ENCODE results near the gene CNST. TPM values are rescaled to one million over a fixed set of nuclear protein-coding genes. Genes with fewer than 3 reads are reported as not detected.
A peak's percentile ranks its signal among the peaks of the same experiment; 100 is the strongest.

CNST gene
- total and polyA plus RNA-seq, 2 of the 13 experiments (the other 11 are each of a cell fraction or from before 2014, with no cell fraction given), result 6.3 to 12.4 TPM

DNA sequence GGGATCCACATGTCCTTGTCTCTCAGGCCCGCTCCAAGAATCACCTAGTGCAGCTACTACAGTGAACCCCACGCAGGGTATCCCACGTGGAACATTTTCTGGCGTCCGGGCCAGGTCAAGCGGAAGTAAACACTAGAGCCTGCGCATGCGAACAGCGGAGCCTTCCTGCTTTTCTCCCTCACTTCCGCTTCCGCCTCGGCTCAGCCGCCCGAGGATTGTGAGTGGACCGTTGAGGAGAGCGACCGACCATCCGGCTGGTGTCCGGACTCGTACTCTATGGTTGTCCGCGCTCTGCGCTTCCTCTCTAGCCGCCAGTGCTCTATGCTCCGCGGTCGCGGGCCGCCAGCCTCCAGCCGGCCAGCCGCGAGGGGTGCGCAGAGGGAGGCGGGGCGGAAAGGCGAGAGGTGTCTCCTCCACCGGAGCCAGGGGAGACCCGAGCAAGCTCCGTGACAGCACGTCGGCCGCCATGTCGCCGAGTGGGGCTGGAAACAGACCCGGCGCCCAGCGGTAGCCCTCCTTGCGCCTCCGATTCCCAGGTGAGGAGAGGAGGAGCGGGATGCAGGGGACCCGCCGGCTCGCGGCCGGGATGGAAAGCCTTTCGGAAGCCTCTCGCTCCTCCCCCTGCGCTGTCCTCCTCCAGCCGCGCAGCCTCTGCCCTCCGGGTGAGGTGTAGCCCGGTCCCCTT, at the start of gene CNST, which contains the start of gene TFB2M (continued):
- TF ChIP-seq ZNF598 (CRISPR knock-in tag; IDR thresholded peaks at IDR 0.05; ENCODE audit: borderline replicate concordance), result no peak
- peak; percentile 53; the same call in 1 of the 2 replicates for TF ChIP-seq PITX1 (CRISPR knock-in tag; IDR thresholded peaks at IDR 0.05)
- no peak for TF ChIP-seq DBP (CRISPR knock-in tag; IDR thresholded peaks at IDR 0.05; ENCODE audit: not compliant biosample characterization)
- peak; percentile 96 for TF ChIP-seq ELF4 (CRISPR knock-in tag; IDR thresholded peaks at IDR 0.05; ENCODE audit: borderline replicate concordance)
- TF ChIP-seq ZNF552 (CRISPR knock-in tag; IDR thresholded peaks at IDR 0.05; ENCODE audit: borderline replicate concordance), result no peak; the same call in 1 of the 2 replicates
- TF ChIP-seq MTA3 (CRISPR knock-in tag; IDR thresholded peaks at IDR 0.05), result no peak
- TF ChIP-seq MNT (IDR thresholded peaks at IDR 0.05), result peak; percentile 97
- no peak for TF ChIP-seq HNRNPUL1 (IDR thresholded peaks at IDR 0.05; ENCODE audit: low read depth, low read length)
- TF ChIP-seq ZNF883 (CRISPR knock-in tag; IDR thresholded peaks at IDR 0.05; ENCODE audit: not compliant biosample characterization), result peak; percentile 34
- TF ChIP-seq BHLHE40 (IDR thresholded peaks at IDR 0.05; ENCODE audit: low read length), result no peak
- TF ChIP-seq ZNF761 (CRISPR knock-in tag; conservative IDR thresholded peaks at IDR 0.05), result peak; percentile 57; the same call in 1 of the 2 replicates
- 0 out of 2 replicates have a peak, but pooled peaks have one; percentile 66 for TF ChIP-seq HOMEZ (CRISPR knock-in tag; IDR thresholded peaks at IDR 0.05; ENCODE audit: low read depth)
- TF ChIP-seq NCOR1 (IDR thresholded peaks at IDR 0.05; ENCODE audit: borderline replicate concordance, low read length), result 0 out of 2 replicates have a peak, but pooled peaks have one; percentile 17
- peak; percentile 73 for TF ChIP-seq ZIK1 (CRISPR knock-in tag; IDR thresholded peaks at IDR 0.05; ENCODE audit: borderline replicate concordance, low read depth)
- no peak for TF ChIP-seq ZXDC (CRISPR knock-in tag; IDR thresholded peaks at IDR 0.05)
- 0 out of 2 replicates have a peak, but pooled peaks have one; percentile 62 for TF ChIP-seq ZNF225 (CRISPR knock-in tag; IDR thresholded peaks at IDR 0.05)
- TF ChIP-seq ZSCAN25 (CRISPR knock-in tag; IDR thresholded peaks at IDR 0.05), result peak; percentile 90
- TF ChIP-seq ZNF850 (CRISPR knock-in tag; conservative IDR thresholded peaks at IDR 0.05), result no peak
- TF ChIP-seq ZNF557 (CRISPR knock-in tag; IDR thresholded peaks at IDR 0.05), result no peak; the same call in 1 of the 2 replicates
- TF ChIP-seq ZBTB3 (CRISPR knock-in tag; IDR thresholded peaks at IDR 0.05; ENCODE audit: borderline replicate concordance, low read depth), result no peak
- 0 out of 2 replicates have a peak, but pooled peaks have one; percentile 79 for TF ChIP-seq MTF2 (CRISPR knock-in tag; IDR thresholded peaks at IDR 0.05; ENCODE audit: borderline replicate concordance)
- TF ChIP-seq THAP11 (CRISPR knock-in tag; IDR thresholded peaks at IDR 0.05), result peak; percentile 96
- no peak for TF ChIP-seq GPN1 (CRISPR knock-in tag; IDR thresholded peaks at IDR 0.05; ENCODE audit: borderline replicate concordance)
- no peak for TF ChIP-seq HNRNPL (IDR thresholded peaks at IDR 0.05; ENCODE audit: low read depth, low read length)

Data from HepG2 (cell line).